ENCODE results near the gene ADAM15. TPM values are rescaled to one million over a fixed set of nuclear protein-coding genes. Genes with fewer than 3 reads are reported as not detected.

Gene ADAM15
- total RNA-seq, 1 experiment from 2014 or later: 38.4 TPM

GRCh38 chr1:155019377-155020245 lies 31.5 kb upstream of the ADAM15 start:
- no peak for TF ChIP-seq JAZF1 (CRISPR knock-in tag; IDR thresholded peaks at IDR 0.05)
- H3K9me3 Mint-ChIP-seq: no peaks in the 10 kb centered on the region
- peaks cover 4% of the 10 kb centered on the region; the same call in 1 of the 2 replicates for H3K27me3 Mint-ChIP-seq (ENCODE audit: low read depth)
- peaks cover 32% of the 10 kb centered on the region for H3K4me1 Mint-ChIP-seq
- ChIA-PET CTCF (interaction anchor here (1.2 to 4.9 kb wide), 12 partner anchors 13 to 72 kb away, joined by 3 to 49 read pairs (median 10); partner anchors contain the start of genes ADAM15, SHC1 and ZBTB7B), POLR2A (interaction anchor here (1.6 kb wide), 1 partner anchor 25 kb away, joined by 3 read pairs; no protein-coding TSS in a partner anchor)
- ATAC-seq (no peak), DNase-seq (ENCODE audit: low spot score) (no peak)
- H3K27ac Mint-ChIP-seq: no peak overlapping the region
- no peak overlapping the region for H3K4me3 Mint-ChIP-seq
- peaks cover 3% of the 10 kb centered on the region; the same call in 1 of the 2 replicates for H3K36me3 Mint-ChIP-seq

GRCh38 chr1:155022136-155022926 lies 28.8 kb upstream of the ADAM15 start:
- Mint-ChIP-seq H3K27me3 (ENCODE audit: low read depth) (peaks cover 4% of the 10 kb centered on the region; the same call in 1 of the 2 replicates), H3K36me3 (no peaks in the 10 kb centered on the region), H3K4me3 (no peak overlapping the region), H3K4me1 (peaks cover 24% of the 10 kb centered on the region), H3K9me3 (no peaks in the 10 kb centered on the region), H3K27ac (no peak overlapping the region)
- TF ChIP-seq SMAD4 (CRISPR knock-in tag; IDR thresholded peaks at IDR 0.05) (no peak), STAT6 (CRISPR knock-in tag; conservative IDR thresholded peaks at IDR 0.05; ENCODE audit: low read depth) (no peak), ATF3 (CRISPR knock-in tag; conservative IDR thresholded peaks at IDR 0.05) (no peak), ARID4B (CRISPR knock-in tag; IDR thresholded peaks at IDR 0.05; ENCODE audit: borderline replicate concordance) (no peak), ZMAT4 (CRISPR knock-in tag; IDR thresholded peaks at IDR 0.05) (no peak), ATF1 (CRISPR knock-in tag; IDR thresholded peaks at IDR 0.05) (no peak), ATF2 (CRISPR knock-in tag; IDR thresholded peaks at IDR 0.05; ENCODE audit: borderline replicate concordance, low read depth) (no peak), ZNF232 (CRISPR knock-in tag; IDR thresholded peaks at IDR 0.05) (no peak), GTF2I (CRISPR knock-in tag; conservative IDR thresholded peaks at IDR 0.05) (no peak)
- no peak for DNase-seq (ENCODE audit: low spot score)
- ChIA-PET POLR2A (interaction anchor here (0.7 kb wide), 1 partner anchor 21 kb away, joined by 3 read pairs; no protein-coding TSS in a partner anchor), CTCF (interaction anchor here (0.8 to 3.6 kb wide), 10 partner anchors 23 to 151 kb away, joined by 3 to 17 read pairs (median 5); partner anchors contain the start of genes ADAM15, KRTCAP2, LENEP and SHC1)
- no peak for ATAC-seq

Measured in WTC11 (cell line).